Umbilical cord (tissue), 2 donors: Measurements from ENCODE around the gene CLSTN2. TPM values are rescaled to one million over a fixed set of nuclear protein-coding genes. Genes with fewer than 3 reads are reported as not detected.

ENCODE experiments used
- DNase-seq: peaks from one replicate; pipeline ENCODE4 v3.0.0-alpha.2; 2015; ENCODE audit warnings: low spot score
- total RNA-seq: library from RNA; depleted of rRNA; stranded (reverse); fragments of >200 nt; gene quantifications from one replicate; pipeline ENCODE4 v1.2.3, GENCODE V29; 2014; ENCODE audit warnings: low replicate concordance; ENCODE audit not compliant: insufficient read depth

The CLSTN2 gene
- total RNA-seq, 1 donor from 2014 or later = 8.9 TPM

- DNase-seq = peak; percentile 11
These were observed 650.8 kb downstream of the CLSTN2 start for GRCh38 chr3:140585828-140586227.

DNA sequence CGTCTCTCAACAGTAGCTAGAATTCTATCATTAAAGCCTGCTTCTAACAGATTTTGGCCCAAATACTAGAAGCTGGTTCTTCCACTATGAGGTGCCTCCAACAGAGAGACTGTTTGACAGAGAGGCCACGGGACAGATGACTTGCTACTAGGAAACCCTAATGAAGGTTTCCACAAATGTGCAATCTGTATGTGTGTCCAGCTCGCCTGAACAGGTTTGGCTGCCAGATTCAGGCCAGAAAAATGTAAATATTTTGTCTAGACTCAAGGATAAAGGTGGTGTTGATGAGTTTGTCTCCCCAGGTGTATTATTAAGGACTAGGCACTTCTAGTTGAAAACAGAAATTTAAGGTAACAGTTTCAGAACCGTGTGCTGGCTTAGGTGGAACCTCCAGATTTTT is 651.3 kb downstream of the CLSTN2 start:
- DNase-seq = no peak

DNA sequence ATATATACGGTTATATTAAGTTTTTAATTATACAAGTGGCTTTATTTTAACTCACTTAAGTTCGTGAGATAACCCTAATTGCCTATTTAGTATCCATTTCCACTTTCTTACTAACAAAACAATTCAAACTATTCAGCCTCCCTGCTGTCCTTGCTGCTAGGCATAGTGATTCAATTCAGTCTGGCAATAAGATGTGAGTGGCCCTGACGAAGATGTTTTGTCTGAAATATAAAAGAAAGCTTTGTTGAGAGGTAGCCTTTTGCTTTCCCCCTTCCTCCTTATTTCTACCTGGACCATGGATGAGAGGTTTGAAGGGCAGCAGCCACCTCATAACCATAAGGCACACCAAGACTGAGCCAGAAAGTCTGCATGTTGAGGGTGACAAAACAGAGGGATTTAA is 653.6 kb downstream of the CLSTN2 start:
- no peak for DNase-seq

DNA sequence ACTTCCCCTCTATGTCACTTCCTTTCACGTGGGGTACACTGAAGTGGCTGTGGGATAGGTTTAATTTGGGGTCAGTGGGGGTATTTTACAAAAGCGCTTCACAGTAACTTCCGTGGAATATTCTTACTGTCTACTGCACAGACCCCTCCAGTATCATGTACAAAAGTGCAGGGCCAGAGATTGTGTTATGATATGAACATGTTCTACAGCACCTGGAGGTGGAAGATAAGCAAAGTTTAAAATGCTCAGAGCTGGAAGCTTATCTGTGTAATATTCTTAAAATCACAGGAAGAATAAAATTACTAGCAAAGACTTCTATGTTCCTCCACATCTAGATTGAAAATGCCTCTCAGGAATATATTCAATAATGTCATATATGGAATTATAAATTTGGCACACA is 658.8 kb downstream of the CLSTN2 start:
- no peak for DNase-seq

GRCh38 chr3:140595295-140595694 is 660.3 kb downstream of the CLSTN2 start:
- no peak for DNase-seq

DNA sequence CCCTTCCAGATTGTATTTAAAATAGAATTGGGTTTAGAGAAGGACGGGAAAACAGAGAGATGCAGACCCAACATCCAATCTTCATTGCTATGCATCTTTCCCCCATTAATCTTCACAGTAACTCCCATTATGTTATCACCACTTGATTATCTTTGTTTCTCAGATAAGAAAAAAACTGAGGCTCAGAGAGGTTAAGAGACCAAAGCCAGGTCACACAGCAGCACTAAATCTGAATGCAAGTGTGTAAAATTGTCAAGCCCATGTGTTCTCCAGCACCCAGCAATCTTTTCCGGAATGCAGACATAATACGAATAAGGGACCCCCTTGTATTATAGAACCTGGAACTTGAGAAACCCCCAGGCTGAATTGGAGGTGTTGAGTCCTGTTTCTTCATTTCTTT is 662.4 kb downstream of the CLSTN2 start:
- no peak for DNase-seq

DNA sequence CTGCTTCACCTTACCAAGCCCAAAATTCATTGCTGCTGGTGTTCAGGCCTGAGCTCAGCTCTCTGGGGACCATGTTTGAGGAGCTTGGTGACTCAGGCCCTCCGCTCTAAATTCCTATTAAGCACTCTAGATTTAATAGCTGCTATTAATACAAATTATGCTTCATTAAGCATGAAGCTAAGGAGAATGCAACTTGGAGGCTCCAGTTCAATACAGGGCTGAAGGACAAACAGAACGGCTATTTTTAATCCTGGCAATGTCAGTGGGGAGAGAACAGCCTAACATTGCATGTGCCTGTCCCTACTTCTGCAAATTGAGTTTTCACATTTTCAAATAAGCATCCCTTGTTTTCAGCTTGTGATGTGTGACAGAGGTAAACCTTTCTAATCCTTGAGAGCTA is 662.8 kb downstream of the CLSTN2 start:
- no peak for DNase-seq

DNA sequence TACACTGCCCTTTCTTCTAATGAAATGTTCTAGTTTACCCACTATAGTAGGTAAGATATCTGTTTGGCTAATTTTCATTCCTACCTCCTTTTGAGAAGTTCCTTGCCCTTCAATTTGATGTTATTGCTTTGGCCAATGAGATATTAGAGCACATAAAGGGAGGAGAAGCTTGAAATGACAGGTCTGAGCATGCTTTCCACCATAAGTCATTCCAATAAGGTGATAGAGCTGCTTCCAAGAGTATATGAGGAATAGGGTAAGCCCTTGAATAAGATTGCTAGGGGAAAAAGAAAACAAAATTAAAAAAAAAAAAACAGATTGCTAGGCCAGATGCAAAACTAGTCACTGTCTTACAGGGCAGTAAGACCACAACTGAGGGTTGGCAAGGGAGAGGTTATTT is 664.0 kb downstream of the CLSTN2 start:
- DNase-seq = no peak

- DNase-seq = no peak
These were observed 664.5 kb downstream of the CLSTN2 start for GRCh38 chr3:140599496-140599895.

- DNase-seq = no peak
These were observed 666.9 kb downstream of the CLSTN2 start for GRCh38 chr3:140601881-140602280.

DNA sequence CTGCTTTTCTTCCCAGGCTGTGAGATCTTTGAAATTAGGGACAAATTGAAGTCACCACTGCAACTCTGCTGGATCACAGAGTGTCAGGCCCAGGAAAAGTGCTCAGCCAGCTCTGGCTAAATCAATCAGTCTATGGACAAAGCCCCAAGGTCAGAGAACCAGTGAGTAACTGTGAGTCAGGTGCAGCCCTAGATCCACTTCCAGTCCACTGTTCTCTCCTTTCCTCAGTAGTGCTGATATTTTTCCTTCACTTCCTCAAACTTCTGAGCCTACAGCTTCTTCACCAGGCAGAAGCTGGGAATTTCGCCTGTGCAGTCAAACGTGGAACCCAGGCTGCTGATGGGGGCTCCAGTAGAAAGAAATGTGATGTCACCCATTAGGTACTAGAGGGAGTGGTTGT is 667.8 kb downstream of the CLSTN2 start:
- no peak for DNase-seq

DNA sequence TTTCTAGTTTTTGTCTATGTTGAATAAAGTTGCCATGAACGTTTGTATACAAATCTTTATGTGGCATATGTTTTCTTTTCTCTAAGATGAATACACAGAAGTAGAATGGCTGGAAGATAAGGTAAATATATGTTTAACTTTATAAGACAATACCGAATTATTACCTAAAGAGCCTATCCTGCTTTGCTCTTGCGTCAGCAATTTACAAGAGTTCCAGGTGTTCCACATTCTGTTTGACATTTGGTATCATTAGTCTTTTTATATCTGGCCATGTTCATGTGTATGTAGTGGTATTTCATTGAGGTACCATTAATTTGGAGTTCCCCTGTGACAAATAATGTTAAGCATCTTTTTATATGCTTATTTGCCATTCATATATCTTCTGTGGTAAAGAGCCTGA is 668.8 kb downstream of the CLSTN2 start:
- DNase-seq = no peak

DNA sequence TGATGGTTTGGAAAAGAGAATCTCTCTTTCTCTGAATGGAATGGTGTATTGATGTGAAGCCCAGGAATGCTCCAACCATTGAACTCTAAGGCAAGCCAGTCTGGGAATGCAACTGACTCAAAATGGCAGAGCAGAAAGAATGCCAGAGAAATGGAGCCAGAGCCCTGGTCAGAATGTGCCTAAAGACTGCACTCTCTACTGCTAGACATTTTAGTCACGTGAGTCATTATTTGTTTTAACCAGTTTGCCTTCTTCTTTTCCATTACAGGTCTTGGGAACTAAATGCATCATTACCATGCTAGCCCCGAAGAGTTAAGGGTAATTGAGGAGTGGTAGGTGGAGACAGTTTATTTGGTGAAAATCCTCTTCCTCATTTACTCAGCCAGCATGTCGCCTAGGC is 675.6 kb downstream of the CLSTN2 start:
- no peak for DNase-seq

DNA sequence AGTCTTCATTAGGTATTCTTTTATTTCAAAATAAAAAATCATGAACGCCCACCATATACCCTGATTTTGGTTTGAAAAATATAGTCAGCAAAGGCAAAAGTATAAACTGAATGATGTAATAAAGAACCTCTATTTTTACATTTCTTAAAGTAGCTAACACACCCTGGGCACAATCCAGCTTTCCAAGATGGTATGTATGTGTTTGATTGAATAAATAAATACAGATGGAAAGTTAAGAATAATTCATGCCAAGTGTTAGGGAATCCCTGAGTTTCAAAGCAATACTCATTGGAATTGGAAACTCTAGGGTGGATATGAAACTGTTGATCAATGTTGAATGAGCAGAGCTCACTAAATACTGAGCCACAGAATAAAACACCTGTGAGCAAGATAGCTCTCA is 679.0 kb downstream of the CLSTN2 start:
- DNase-seq = no peak

- DNase-seq = no peak
These were observed 682.1 kb downstream of the CLSTN2 start for GRCh38 chr3:140617135-140617534.

GRCh38 chr3:140626856-140627255 is 691.9 kb downstream of the CLSTN2 start:
- no peak for DNase-seq
